OCI-LY7 (cell line): Measurements from ENCODE around the gene CPEB1.

Source experiments
- CTCF ChIP-seq: fragments of 200-600 bp; sonication (generic); conservative IDR thresholded peaks from 2 replicates; pipeline ENCODE4 v1.5.1; 2014; ENCODE audit warnings: mild to moderate bottlenecking, antibody characterized with exemption, low read length, moderate library complexity, mixed read lengths
- EZH2phosphoT487 ChIP-seq: fragments of 200-600 bp; sonication (generic); IDR thresholded peaks from 2 replicates; pipeline ENCODE4 v1.6.1; 2018; ENCODE audit warnings: low read depth, borderline replicate concordance, mild to moderate bottlenecking, mixed run types, antibody characterized with exemption, low read length, moderate library complexity, mixed read lengths

GRCh38 chr15:82540984-82541431, 106.2 kb downstream of the CPEB1 start:
- TF ChIP-seq CTCF: no peak
- TF ChIP-seq EZH2phosphoT487: no peak
